ENCODE measurements around the gene THSD4.

- TF ChIP-seq CTCF (IDR thresholded peaks at IDR 0.05; ENCODE audit: low read length) (no peak), EZH2 (IDR thresholded peaks at IDR 0.05; ENCODE audit: borderline replicate concordance, low read length) (no peak)
Measured at GRCh38 chr15:71632576-71633195, 517.4 kb downstream of the THSD4 start.
